ENCODE measurements around the gene SELENOM.
"Not testable (repeated sequence)": the region's sequence is repeated elsewhere in the genome, so short reads cannot be mapped to it uniquely, and the experiment has no call there.

The SELENOM gene

DNA sequence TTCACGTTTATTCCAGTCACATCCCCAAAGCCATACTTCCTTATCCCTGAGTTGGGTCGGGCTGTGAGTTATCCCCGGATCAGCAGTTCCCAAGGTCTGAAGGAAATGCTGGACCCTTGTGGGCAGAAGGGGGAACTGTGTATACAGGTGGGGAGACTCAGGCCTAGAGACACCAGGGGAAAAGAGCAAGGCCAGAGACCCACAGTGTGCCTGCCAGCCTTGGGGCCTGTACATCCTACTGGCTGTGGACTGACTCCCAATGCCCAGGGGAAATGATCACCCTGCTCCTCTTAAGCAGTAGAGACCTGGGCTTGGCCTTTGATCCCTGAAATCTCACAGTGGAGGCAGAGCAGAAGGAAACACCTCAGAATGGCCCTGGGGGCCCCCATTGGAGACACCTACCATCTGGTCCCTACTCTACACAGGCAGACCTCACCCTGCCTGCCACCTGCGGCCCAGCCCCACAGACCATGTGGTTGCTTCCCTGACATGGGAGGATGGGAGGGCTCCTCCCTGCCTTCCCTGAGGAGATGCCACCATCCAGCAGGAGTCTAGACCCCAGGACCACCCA is 1.3 kb downstream of the SELENOM start:
- in situ Hi-C loops (cut with MboI; ENCODE audit: low sequenced_read_pairs): no loop called here

DNA sequence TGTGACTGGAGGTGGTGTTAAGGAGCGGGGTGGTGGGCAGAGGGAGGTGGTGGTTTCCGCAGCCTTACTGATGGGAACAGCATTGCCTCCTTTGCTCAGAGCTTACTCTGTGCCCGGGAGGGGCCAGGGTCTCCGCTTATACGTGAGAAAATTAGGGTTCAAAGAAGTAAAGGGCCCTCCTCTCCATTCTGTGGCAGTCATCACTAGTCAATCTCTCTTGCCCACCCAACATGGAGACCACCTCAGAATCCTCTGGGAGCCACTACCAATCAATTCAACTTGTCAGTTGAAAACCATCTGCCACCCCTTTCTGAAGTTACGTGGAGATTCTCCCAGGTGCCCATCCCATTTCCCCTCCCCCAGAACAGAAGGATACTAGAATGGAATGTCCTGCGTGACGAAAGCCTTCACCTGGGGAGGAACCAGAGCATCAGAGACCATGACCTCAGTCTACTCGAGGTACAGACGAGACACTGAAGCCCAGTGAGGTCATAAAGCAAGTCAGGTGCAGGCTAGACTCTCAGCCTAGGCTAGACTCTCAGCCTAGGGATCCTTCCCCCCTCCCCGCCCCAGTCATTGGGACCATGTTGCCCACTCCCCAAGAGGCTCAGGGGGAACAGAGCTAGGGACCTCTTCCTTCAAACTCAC is 2.0 kb downstream of the SELENOM start:
- in situ Hi-C loops (cut with MboI; ENCODE audit: low sequenced_read_pairs): no loop called here

DNA sequence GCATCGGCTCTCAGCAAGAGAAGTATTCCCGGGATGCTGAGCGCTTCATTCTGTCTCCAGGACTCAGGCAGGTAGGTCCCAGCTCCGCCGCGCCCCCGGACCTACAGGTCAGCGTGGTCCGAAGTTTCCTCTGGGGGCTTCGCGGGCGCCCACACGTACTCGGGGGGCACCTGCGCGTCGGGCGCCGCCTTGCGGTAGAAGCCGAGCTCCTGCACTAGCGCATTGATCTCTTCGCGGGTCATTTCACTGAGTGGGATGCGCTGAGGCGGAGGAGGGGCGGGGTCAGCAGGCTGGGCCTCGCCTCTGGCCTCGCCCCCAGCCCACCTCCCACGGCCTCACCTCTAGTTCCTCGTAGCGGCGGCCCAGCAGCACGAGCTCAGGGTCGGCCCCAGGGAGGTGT is 2.5 kb downstream of the SELENOM start:
- in situ Hi-C loops (cut with MboI; ENCODE audit: low sequenced_read_pairs): no loop called here

DNA sequence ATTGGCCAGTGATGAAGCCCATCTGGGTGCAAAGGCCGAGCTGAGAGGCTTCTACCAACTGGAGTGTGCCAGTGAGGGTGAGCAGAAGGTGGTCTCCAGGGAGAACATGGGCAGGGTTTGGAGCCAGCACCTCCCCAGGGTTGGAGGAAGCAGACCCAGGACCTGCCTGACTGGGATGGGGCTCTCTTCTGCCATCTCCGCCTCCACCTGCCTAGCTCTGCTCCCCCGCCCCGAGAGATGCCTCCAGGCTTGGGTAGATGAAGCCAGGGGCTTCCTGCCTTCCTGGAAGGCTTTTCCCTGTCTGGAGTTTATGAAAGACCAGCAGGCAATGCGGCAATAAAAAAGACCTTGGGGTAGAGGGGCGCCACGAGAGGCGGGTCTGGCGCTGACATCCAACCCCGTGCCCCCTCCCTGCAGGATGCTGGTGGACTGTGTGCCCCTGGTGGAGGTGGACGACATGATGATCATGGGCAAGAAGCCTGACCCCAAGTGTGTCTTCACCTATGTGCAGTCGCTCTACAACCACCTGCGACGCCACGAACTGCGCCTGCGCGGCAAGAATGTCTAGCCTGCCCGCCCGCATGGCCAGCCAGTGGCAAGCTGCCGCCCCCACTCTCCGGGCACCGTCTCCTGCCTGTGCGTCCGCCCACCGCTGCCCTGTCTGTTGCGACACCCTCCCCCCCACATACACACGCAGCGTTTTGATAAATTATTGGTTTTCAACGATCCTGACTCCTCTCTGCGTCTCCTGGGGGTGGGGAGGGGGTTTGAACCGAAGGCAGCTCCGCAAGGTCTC is 3.3 kb downstream of the SELENOM start:
- in situ Hi-C loops (cut with MboI; ENCODE audit: low sequenced_read_pairs): no loop called here

DNA sequence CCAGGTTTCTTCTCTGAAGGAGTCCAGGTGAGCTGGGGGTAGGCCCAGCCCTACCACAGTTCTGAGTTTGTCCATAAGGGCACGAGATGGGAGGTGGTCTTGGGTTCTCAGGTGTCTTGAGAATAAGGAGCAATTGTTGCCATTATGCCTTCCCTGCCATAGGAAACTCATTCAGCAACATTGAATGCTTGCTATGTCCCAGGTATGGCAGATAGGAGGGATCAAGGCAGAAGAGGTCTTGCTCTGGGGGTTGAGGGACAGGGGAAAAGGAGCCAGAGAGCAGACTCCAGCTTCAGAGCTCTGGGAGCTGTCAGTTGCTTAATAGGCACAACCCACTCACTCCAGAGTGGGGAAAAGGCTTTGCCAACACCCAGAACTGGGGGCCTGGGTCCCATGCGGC is 4.3 kb downstream of the SELENOM start:
- in situ Hi-C loops (cut with MboI; ENCODE audit: low sequenced_read_pairs): no loop called here

DNA sequence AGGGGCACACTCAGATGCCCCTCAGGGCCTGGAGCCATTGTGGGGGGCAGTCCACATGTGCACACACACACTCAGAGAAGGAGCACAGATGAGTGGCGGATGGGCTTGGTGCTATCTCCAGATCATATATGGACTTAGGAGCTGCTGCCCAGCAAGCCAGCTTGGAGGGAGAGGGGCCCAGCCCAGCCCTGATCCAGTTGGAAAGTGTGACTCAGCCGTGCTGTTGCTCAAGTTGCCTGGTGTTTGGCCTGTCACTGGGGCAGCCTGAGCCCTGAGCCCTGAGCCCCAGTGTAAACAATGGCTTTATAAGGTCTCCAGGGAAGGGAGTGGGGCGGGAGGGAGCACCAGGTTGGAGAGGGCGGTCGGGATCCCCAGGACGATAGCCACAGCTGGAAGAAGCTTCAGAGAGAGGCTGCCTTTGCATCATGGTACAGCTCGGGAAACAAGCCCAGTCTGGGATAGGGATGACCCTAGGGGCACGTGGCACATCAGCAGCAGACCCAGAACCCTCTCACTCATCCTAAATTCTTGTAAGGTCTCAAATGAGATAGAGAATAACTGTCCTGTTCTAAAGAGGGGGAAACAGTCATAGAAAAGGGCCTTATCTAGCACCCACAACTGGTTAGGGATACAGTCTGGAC is 4.8 kb downstream of the SELENOM start:
- in situ Hi-C loops (cut with MboI; ENCODE audit: low sequenced_read_pairs): no loop called here

DNA sequence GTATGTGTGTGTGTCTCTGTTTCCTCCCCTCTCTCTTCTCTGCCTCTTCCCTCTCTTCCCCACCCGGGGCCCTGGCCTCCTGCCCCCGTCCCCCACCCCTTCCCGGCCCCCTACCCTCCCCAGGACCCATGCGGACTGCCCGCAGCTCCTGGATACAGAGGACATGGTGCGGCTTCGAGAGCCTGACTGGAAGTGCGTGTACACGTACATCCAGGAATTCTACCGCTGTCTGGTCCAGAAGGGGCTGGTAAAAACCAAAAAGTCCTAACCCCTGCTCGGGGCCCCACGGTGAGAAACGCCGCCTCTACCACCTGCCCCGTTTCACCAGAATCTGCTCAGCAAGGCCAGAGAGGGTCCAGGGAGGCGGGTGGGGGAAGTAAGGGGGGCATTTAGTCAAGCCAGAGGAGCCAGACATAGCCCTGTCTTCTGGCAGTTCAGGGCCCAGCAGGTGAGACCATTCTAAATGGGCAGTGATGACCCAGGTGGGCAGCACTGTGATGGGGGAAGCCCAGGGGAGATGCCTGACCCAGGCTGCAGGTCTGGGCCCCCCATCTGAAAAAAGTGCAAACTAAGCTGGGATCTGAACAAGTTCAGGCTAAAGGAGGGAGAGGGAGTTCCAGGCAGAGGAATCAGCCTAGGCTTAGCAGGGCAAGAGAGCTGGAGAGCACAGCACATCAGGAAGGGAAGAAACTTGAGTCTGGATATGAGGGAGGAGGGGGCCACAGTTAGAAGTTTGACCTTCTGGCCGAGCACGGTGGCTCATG is 6.4 kb downstream of the SELENOM start:
- in situ Hi-C loops (cut with MboI; ENCODE audit: low sequenced_read_pairs): no loop called here

DNA sequence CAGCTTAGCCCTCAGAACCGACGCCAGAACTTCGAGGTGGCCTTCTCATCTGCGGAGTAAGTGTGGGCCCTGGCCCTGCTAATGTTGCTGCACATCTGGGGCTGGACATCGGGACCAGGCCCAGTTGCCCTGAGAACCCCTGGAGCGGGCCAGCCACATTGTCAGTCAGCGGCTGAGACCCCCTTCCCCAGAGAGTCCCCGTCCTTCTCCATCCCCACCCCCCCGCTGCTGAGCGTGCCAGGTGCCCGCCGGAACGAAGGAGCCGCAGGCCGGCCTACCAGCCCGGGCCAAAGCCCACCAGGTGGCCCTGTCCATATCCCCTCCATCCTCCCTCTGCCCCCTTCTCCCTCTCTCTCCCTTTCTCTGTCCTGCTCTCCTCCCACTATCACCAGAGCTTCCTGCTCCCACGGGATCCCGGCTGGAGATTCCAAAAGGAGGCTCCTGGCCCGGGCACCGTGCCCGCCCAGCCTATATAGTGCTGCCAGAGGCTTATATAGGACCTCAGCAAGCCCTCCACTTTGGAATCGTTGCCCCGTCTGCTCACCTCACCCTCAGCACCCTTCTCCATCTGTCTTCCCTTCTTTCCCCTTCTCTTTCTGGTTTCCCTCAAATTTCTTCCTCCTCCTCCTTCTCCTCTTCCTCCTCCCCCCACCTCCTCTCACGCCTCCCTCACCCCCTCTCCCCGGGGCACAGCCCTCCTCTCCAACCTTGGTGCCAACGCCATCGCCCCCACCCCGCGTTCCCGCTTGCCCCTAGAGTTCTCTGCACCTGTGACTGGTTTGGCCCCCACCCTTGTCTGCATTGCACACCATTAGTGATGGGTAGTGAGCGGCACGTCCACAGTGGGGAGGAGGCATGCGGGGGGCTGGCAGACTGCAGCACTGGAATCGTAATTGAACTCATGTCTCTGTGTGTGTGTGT is 7.3 kb downstream of the SELENOM start:
- in situ Hi-C loops (cut with MboI; ENCODE audit: low sequenced_read_pairs): no loop called here

DNA sequence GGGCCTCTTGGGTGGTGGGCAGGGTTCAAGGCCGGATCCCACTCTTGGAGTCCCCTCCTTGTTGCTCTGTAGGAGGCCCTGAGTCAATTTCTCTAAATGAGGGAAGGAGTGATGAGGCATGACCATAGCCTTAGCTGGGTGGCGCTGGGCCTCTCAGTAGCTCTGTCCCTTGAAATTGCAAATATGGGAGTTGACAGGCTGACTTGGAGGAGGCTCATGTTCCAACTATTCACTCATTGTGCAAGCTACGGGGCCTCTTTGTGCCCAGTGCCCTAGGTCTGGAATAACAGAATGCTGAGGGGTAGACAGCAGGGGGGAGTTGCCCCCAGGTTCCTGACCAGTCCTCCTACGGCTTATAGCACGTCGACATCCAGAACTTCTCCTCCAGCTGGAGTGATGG is 8.0 kb downstream of the SELENOM start:
- in situ Hi-C loops (cut with MboI; ENCODE audit: low sequenced_read_pairs): no loop called here

DNA sequence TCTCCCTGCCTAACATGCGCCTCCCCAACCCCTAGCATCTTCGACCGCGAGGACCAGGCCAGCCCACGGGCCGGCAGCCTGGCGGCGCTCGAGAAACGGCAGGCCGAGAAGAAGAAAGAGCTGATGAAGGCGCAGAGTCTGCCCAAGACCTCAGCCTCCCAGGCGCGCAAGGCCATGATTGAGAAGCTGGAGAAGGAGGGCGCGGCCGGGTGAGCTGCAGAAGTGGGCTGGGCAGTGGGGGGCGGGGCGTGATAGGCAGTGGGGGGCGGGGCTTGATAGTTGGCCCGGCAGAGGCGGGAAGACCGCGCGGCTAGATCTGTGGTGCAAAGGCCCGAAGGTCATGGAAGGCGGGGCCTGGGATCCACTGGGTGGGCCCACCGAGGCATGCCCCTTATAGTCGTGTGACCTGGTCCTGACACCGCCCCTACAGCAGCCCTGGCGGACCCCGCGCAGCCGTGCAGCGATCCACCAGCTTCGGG is 8.7 kb downstream of the SELENOM start:
- in situ Hi-C loops (cut with MboI; ENCODE audit: low sequenced_read_pairs): no loop called here

DNA sequence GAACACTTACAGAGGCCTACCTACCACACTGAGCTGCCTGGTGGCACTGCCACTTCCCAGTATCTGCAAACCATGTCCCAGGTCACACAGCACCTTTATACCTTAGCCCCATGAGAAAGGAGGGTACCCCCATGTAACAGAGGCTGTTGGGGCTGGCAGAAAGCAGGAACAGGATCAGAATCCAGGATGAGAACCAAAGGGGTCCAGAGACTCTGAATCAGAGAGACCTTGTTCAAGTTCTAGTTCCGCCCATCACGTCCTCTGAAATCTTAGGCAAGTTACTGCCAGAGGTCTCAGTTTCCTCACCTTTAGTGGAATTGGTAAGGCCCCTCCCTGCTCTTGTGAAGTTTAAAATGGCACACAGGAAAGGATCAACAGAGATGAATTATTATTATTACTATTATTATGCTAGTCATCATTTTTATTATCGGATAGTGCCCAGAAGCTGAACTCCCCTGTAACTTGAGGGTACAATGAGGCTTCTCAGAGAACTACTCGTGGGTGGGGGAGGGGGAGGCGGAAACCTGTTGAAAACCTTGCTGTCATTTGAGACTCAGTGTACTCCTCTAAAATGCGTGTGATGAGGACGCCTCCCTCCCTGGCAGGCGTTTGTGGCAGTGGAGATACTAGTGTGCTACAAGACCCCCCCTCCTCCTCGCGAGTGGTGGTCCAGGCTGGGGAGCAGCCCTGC is 9.3 kb downstream of the SELENOM start:
- in situ Hi-C loops (cut with MboI; ENCODE audit: low sequenced_read_pairs): no loop called here

DNA sequence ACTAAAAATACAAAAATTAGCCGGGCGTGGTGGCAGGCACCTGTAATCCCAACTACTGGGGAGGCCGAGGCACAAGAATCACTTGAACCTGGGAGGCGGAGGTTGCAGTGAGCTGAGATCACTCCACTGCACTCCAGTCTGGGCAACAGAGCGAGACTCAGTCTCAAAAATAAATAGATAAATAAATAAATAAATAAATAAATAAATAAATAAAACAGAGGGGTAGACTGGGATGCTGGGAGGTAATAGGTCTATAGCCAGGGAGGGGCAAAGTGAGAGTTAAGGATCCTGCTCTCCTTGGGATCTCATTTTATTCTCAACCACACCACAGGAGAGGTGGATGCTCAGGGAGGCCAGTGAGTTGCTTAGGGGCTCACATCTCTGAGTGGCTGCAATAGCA is 9.8 kb downstream of the SELENOM start:
- in situ Hi-C loops (cut with MboI; ENCODE audit: low sequenced_read_pairs): not testable (repeated sequence)

DNA sequence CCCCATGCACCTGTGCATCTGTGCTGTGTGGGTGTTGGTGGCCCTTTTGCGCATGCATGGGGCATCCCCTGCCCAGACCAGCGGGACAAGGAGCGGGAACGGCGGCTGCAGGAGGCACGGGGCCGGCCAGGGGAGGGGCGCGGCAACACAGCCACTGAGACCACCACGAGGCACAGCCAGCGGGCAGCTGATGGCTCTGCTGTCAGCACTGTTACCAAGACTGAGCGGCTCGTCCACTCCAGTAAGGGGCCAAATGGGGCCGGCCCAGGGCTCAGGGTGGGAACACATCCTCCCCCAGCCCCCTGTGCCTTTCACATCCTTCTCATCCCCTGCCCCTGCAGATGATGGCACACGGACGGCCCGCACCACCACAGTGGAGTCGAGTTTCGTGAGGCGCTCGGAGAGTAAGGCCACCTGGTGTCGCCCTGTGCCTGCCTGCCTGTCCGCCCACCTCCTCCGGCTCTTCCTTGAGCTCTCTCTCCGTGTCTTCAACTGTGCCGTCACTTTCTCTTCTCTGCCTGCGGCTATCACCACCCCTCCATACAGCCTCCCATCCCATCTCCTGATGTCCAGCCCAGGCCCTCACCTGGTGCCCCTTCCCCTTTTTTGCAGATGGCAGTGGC is 10.6 kb downstream of the SELENOM start:
- in situ Hi-C loops (cut with MboI; ENCODE audit: low sequenced_read_pairs): no loop called here

DNA sequence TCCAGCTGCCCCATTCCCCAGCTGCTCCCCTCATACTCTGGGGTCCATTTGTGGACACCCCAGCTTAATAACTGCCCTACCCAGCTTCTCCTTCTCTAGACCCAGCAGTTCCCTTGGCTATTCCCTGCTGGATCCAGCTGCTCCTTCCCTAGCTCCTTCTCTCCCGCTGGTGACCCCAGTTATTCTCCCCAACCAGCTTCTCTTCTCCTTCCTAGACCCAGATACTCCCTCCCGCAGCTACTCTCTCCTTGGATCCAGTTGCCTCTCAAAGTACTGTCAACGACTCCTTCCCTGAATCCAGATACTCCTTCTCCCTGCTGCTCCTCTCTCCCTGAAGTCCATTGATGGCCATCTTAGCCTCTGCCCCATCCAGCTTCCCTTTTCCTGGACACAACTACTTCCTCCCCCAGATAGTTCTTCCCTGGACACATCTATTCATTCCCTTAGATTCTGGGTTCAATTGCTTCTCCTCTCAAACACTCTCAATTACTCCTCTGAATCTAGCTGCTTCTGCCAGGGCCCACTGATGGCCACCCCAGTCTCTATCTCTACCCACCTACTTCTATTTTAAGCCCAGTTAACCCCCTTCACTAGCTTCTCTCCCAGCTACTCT is 11.6 kb downstream of the SELENOM start:
- in situ Hi-C loops (cut with MboI; ENCODE audit: low sequenced_read_pairs): no loop called here

DNA sequence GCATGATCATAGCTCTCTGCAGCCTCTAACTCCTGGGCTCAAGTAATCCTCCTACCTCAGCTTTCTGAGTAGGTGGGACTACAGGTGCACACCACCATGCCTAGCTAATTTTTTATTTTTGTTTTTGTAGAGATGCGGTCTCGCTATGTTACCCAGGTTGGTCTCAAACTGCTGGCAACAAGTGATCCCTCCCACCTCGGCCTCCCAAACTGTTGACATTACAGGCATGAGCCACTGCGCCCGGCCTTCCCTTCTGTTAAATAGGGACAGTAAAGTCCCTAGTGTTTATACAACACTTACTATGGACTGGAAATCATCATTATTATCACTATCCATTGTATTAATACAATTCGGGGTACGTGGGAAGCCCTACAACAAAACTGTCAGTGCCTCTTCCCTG is 12.6 kb downstream of the SELENOM start:
- in situ Hi-C loops (cut with MboI; ENCODE audit: low sequenced_read_pairs): no loop called here

DNA sequence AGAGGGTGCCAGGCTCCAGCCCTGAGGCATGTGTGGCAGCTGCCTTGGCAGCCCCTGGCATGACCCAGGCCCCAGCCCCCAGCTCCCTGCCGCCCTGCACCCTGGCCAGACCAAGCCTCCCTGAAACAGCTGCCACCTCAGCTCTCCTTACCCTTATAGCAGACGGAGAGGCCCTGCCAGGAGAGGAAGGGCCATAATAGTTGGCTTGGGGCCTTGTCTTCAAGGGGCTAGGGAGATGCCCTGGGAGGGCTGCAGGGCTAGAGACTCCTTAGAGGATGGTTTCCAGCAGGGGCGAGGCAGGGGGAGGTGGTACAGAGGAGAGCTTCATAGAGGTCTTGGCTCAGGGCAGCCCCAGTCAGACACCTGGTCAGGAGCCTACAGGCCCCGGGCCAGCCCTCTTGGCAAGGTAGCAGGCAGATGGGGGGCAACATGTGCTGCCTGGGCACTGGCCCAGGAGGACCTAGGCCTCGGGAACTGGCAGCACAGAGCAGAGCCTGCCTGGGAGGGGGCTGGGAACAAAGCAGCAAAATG is 13.3 kb downstream of the SELENOM start:
- in situ Hi-C loops (cut with MboI; ENCODE audit: low sequenced_read_pairs): no loop called here

DNA sequence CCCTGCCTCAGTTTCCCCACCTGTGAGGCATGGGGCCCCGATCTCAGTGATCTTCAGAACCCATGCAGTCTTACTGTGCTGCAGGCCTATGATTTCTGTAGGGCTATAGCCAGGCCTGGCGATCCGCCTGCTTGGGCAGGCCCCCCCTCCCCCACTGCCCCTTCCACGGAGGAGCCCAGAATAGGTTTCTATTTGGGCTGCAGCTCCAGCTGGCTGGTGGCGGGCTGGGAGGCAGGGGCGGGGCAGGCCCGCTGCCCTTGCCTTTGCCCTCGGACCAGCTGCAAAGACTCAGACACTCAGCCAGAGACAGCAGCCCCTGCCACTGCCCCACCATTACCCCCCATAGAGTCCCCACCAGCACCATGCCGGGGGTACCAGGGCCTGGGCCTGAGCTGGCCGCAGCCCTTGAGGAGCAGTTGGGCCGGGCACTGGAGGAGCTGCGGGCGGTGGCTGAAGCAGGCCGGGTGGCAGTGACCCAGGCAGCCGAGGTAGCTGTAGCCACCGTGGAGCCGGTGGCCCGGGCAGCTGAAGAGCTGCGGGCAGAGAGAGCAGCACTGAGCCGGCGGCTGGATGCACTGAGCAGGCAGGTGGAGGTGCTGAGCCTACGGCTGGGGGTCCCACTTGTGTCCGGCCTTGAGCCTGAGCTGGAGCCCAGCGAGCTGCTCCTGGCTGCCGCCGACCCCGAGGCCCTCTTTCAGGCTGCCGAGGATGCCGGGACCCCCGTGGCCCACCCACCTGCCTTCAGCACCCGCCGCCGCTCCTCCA is 14.1 kb downstream of the SELENOM start:
- in situ Hi-C loops (cut with MboI; ENCODE audit: low sequenced_read_pairs): no loop called here

All from HL-60/S4 treated with retinoic acid at 250 ng/mL for 4 days and 3 days (cell line).